Activated T-cell treated with anti-CD3 and anti-CD28 coated beads for 4 hours (primary cell): Measurements from ENCODE around the gene CD70.
A peak's percentile ranks its signal among the peaks of the same experiment; 100 is the strongest.
"Not testable (repeated sequence)": the region's sequence is repeated elsewhere in the genome, so short reads cannot be mapped to it uniquely, and the experiment has no call there.

ENCODE experiments used
- DNase-seq: peaks from one replicate; pipeline ENCODE4 v3.0.0-alpha.2; 2020

The CD70 gene

GRCh38 chr19:6597471-6598253 lies 6.7 kb upstream of the CD70 start:
- DNase-seq = not testable (repeated sequence)

GRCh38 chr19:6596621-6597020 lies 5.7 kb upstream of the CD70 start:
- no peak for DNase-seq

- no peak for DNase-seq
Measured at GRCh38 chr19:6593651-6594416, 2.9 kb upstream of the CD70 start.

- no peak for DNase-seq
Measured at GRCh38 chr19:6590258-6590826, 608 bp downstream of the CD70 start.

GRCh38 chr19:6589711-6590257 lies 1.2 kb downstream of the CD70 start:
- no peak for DNase-seq

DNA sequence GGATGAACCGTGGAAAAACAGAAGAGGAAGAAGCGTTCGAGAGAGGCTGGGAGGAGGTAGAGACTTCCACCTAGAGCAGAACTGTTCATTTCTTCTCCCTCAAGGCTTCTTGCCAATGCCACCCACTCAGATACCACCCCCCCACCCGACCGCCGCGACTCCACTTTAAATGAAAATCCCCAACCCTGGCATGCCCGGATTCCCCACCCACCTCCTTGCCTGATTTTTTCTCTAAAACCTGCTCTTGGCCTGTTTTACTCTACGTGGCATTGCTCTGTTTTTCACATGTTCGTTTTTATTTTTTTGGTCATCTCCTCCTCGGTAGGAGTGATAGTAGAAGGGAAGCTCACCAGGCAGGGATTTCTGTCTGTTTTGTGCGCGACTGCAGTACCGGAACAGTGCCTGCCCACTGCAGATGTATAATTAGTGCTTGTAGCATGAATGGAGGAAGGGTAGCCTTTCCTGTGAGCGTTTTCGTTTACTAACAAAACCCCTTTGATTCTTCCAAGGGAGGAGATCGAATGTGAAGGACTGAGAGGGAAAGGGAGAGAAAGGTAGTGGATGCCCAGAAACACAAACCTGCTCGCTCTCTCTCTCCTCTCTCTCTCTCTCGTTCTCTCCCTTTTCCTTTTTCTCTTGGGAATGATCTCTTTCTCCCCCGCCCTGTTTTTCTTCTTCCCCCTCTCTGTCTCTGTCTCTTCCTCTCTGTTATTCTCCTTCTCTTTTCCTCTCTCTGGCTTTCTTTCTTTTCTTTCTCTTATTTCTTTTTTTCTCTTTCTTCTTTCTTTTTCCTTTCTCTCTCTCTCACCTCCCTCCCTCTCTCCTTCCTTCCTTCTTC lies 2.2 kb downstream of the CD70 start:
- peak; percentile 30 for DNase-seq

- no peak for DNase-seq
Measured at GRCh38 chr19:6587998-6588507, 2.9 kb downstream of the CD70 start.

DNA sequence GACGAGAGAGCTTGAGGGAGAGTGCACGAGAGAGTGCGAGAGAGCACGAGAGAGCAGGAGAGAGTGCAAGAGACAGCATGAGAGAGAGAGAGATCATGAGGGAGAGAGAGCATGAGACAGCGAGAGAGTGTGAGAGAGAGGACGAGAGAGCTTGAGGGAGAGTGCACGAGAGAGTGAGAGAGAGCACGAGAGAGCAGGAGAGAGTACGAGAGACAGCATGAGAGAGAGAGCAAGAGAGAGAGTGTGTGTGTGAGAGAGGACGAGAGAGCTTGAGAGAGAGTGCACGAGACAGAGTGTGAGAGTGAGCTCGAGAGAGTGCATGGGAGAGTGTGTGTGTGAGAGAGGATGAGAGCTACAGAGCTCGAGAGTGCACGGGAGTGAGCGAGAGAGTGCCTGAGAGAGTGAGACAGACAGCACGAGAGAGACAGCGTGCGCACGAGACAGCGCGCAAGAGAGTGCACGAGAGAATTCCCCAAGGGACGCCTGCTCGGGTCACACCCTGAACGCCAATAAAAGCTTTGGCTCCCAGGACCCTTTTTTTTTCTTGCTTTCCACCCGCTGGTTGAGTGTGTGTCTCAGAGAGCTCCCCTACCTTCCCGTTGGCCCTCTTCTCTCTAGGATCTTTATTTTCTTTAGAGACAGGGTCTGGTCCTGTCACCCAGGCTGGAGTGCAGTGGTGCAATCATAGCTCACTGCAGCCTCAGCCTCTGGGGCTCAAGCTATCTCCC lies 3.7 kb downstream of the CD70 start:
- no peak for DNase-seq

- DNase-seq = no peak
Measured at GRCh38 chr19:6586726-6587092, 4.2 kb downstream of the CD70 start.

GRCh38 chr19:6586056-6586455 lies 4.9 kb downstream of the CD70 start:
- DNase-seq = no peak

- DNase-seq = not testable (repeated sequence)
Measured at GRCh38 chr19:6582515-6583484, 8.2 kb downstream of the CD70 start.

DNA sequence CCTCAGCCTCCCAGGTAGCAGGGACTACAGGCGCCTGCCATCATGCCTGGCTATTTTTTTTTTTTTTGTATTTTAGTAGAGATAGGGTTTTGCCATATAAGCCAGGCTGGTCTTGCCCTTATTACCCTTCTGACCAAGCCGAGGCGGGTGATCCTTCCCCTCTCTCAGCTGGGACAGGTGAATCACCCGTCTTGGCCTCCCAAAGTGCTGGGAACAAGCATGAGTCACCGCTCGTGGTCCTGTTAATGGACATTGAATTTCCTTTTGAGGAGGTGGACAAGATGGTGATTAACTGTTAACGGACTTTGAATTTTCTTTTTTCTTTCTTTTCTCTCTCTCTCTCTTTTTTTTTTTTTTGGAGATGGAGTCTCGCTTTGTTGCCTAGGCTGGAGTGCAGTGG lies 10.6 kb downstream of the CD70 start:
- DNase-seq = no peak

GRCh38 chr19:6579450-6580178 lies 11.3 kb downstream of the CD70 start:
- DNase-seq = no peak

GRCh38 chr19:6577476-6578125 lies 13.3 kb downstream of the CD70 start:
- no peak for DNase-seq

- DNase-seq = no peak
Measured at GRCh38 chr19:6576869-6577475, 14.0 kb downstream of the CD70 start.

DNA sequence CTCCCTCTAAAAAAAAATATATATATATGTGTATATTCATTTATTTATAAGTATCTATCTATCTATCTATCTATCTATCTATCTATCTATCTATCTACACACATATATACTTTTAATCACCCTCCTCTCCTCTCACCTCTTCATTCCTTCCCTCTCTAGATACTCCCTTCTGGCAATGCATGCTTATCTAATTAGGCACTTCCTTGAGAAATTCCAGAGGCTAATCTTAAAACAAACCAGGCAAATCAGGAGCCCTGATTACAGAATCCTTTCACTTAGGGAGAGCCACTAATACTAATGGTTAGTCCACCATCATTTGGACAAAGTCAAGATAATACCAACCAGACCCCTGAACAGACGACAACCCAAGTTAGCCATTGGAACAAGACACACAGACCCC lies 17.6 kb downstream of the CD70 start:
- DNase-seq = no peak

GRCh38 chr19:6572217-6572616 lies 18.7 kb downstream of the CD70 start:
- no peak for DNase-seq

- no peak for DNase-seq
Measured at GRCh38 chr19:6571167-6571566, 19.8 kb downstream of the CD70 start.

GRCh38 chr19:6570764-6571163 lies 20.2 kb downstream of the CD70 start:
- DNase-seq = no peak
